Anterior cingulate cortex (tissue), 58 donors: ENCODE results near the gene MBL2.

ENCODE experiments used
- DNase-seq, 58 donors: peaks; one replicate each; lab custom pipeline; 2025; lab: John Stamatoyannopoulos, UW

The MBL2 gene

GRCh38 chr10:52774600-52775106 lies 2.1 kb upstream of the MBL2 start:
- no peak for DNase-seq

- DNase-seq: no peak
Measured at GRCh38 chr10:52774182-52774581, 1.6 kb upstream of the MBL2 start.

- no peak for DNase-seq
Measured at GRCh38 chr10:52771534-52772445, 794 bp downstream of the MBL2 start.

GRCh38 chr10:52770904-52771303 lies 1.7 kb downstream of the MBL2 start:
- DNase-seq: no peak

- DNase-seq: no peak
Measured at GRCh38 chr10:52769966-52770365, 2.6 kb downstream of the MBL2 start.

GRCh38 chr10:52768001-52768532 lies 4.5 kb downstream of the MBL2 start:
- DNase-seq: no peak

- no peak for DNase-seq
Measured at GRCh38 chr10:52762088-52762487, 10.5 kb downstream of the MBL2 start.

GRCh38 chr10:52759154-52759553 lies 13.4 kb downstream of the MBL2 start:
- no peak for DNase-seq

- DNase-seq: no peak
Measured at GRCh38 chr10:52758406-52758805, 14.2 kb downstream of the MBL2 start.

GRCh38 chr10:52757773-52758172 lies 14.8 kb downstream of the MBL2 start:
- DNase-seq: no peak

- DNase-seq: no peak
Measured at GRCh38 chr10:52756966-52757365, 15.6 kb downstream of the MBL2 start.

- no peak for DNase-seq
Measured at GRCh38 chr10:52756295-52756694, 16.3 kb downstream of the MBL2 start.

GRCh38 chr10:52755297-52756062 lies 17.1 kb downstream of the MBL2 start:
- DNase-seq: peak in 16 of 58 donors; percentile 2 to 55 (median 22)

GRCh38 chr10:52752801-52753445 lies 19.7 kb downstream of the MBL2 start:
- no peak for DNase-seq

- no peak for DNase-seq
Measured at GRCh38 chr10:52752261-52752660, 20.3 kb downstream of the MBL2 start.

- no peak for DNase-seq
Measured at GRCh38 chr10:52751337-52751736, 21.2 kb downstream of the MBL2 start.

GRCh38 chr10:52750629-52751028 lies 22.0 kb downstream of the MBL2 start:
- no peak for DNase-seq

GRCh38 chr10:52747694-52748093 lies 24.9 kb downstream of the MBL2 start:
- no peak for DNase-seq

- no peak for DNase-seq
Measured at GRCh38 chr10:52746169-52746568, 26.4 kb downstream of the MBL2 start.

GRCh38 chr10:52744057-52744805 lies 28.4 kb downstream of the MBL2 start:
- DNase-seq: no peak
